ENCODE results near the gene IFT172. TPM values are rescaled to one million over a fixed set of nuclear protein-coding genes. Genes with fewer than 3 reads are reported as not detected.

The IFT172 gene
- total RNA-seq, 2 donors from 2014 or later: 32.6 to 42.8 TPM

GRCh38 chr2:27498975-27499374 is 9.4 kb upstream of the IFT172 start:
- Histone ChIP-seq H3K9me3 (no peaks in the 10 kb centered on the region), H3K27ac (no peak overlapping the region), H3K27me3 (replicated peaks; ENCODE audit: insufficient read depth) (no peaks in the 10 kb centered on the region), H3K36me3 (no peaks in the 10 kb centered on the region), H3K4me1 (replicated peaks) (peaks cover 2% of the 10 kb centered on the region), H3K4me3 (no peak overlapping the region)
- DNase-seq (ENCODE audit: low spot score): no peak
- intact Hi-C loops (cut with DNase I): no loop called here
- TF ChIP-seq POLR2AphosphoS5 (IDR thresholded peaks at IDR 0.05) (no peak), CTCF (IDR thresholded peaks at IDR 0.05) (no peak), POLR2A (IDR thresholded peaks at IDR 0.05) (no peak)
- WGBS: 89% methylated on average over 3 of the region's 3 CpGs

- Histone ChIP-seq H3K4me1 (replicated peaks) (peaks cover 2% of the 10 kb centered on the region), H3K27me3 (replicated peaks; ENCODE audit: insufficient read depth) (no peaks in the 10 kb centered on the region), H3K36me3 (no peaks in the 10 kb centered on the region), H3K27ac (peak overlapping the region; percentile 1 to 51), H3K4me3 (no peak overlapping the region), H3K9me3 (no peaks in the 10 kb centered on the region)
- no peak for TF ChIP-seq POLR2AphosphoS5 (IDR thresholded peaks at IDR 0.05)
- no peak for TF ChIP-seq CTCF (IDR thresholded peaks at IDR 0.05)
- TF ChIP-seq POLR2A (IDR thresholded peaks at IDR 0.05): no peak
- intact Hi-C loops (cut with DNase I): no loop called here
- 76% methylated on average over 4 of the region's 4 CpGs for WGBS
- DNase-seq (ENCODE audit: low spot score): no peak
Measured at GRCh38 chr2:27497288-27497627, 7.7 kb upstream of the IFT172 start.

- H3K36me3 ChIP-seq: no peaks in the 10 kb centered on the region
- no peak for TF ChIP-seq POLR2AphosphoS5 (IDR thresholded peaks at IDR 0.05)
- TF ChIP-seq POLR2A (IDR thresholded peaks at IDR 0.05): no peak
- TF ChIP-seq CTCF (IDR thresholded peaks at IDR 0.05): no peak
- H3K27me3 ChIP-seq (replicated peaks; ENCODE audit: insufficient read depth): no peaks in the 10 kb centered on the region
- WGBS: 73% methylated on average over 12 of the region's 12 CpGs
- no peak within 1 kb of the TSS for H3K4me3 ChIP-seq
- H3K27ac ChIP-seq: peak within 1 kb of the TSS; percentile 1 to 51
- intact Hi-C loops (cut with DNase I): no loop called here
- no peak for DNase-seq (ENCODE audit: low spot score)
- H3K4me1 ChIP-seq (replicated peaks): peaks cover 2% of the 10 kb centered on the region
- H3K9me3 ChIP-seq: no peaks in the 10 kb centered on the region
Measured at GRCh38 chr2:27496357-27497287, 7.1 kb upstream of the IFT172 start, which contains the start of gene GCKR. TSS of gene GCKR (plus strand) at chr2:27496839. CDS start at chr2:27496905, 66 bp downstream.

GRCh38 chr2:27495840-27496356 is 6.4 kb upstream of the IFT172 start:
- DNase-seq (ENCODE audit: low spot score): no peak
- H3K9me3 ChIP-seq: no peaks in the 10 kb centered on the region
- no peaks in the 10 kb centered on the region for H3K27me3 ChIP-seq (replicated peaks; ENCODE audit: insufficient read depth)
- H3K4me1 ChIP-seq (replicated peaks): peaks cover 2% of the 10 kb centered on the region
- TF ChIP-seq POLR2A (IDR thresholded peaks at IDR 0.05) (no peak), CTCF (IDR thresholded peaks at IDR 0.05) (no peak), POLR2AphosphoS5 (IDR thresholded peaks at IDR 0.05) (no peak)
- no peaks in the 10 kb centered on the region for H3K36me3 ChIP-seq
- no peak overlapping the region for H3K27ac ChIP-seq
- no peak overlapping the region for H3K4me3 ChIP-seq
- WGBS: 50% methylated on average over 4 of the region's 4 CpGs
- intact Hi-C loops (cut with DNase I): no loop called here
